T-helper 17 cell (primary cell): Measurements from ENCODE around the gene SYNPO2. TPM values are rescaled to one million over a fixed set of nuclear protein-coding genes. Genes with fewer than 3 reads are reported as not detected.
"Not testable (repeated sequence)": the region's sequence is repeated elsewhere in the genome, so short reads cannot be mapped to it uniquely, and the experiment has no call there.

Source experiments
- ATAC-seq: fragments of 150-1000 bp; cut with Tn5 transposase; 2 replicates; pipeline ENCODE4 v1.10.0; 2021; ENCODE audit warnings: mild to moderate bottlenecking, moderate library complexity
- DNase-seq, 3 donors: peaks; one replicate each; pipeline versions ENCODE4 v3.0.0 to v3.0.0-alpha.2; 2020 to 2021
- H3K9me3 ChIP-seq: one replicate; pipeline ENCODE4 v1.7.0; 2013; ENCODE audit warnings: low read length, mild to moderate bottlenecking; ENCODE audit not compliant: control insufficient read depth, poor library complexity, severe bottlenecking
- H3K27ac Mint-ChIP-seq: one replicate; pipeline ENCODE4 v1.8.0; 2022; ENCODE audit warnings: mild to moderate bottlenecking, moderate library complexity, mixed read lengths
- H3K27me3 Mint-ChIP-seq: one replicate; pipeline ENCODE4 v1.8.0; 2022; ENCODE audit warnings: mixed read lengths
- H3K36me3 Mint-ChIP-seq: one replicate; pipeline ENCODE4 v1.8.0; 2022; ENCODE audit warnings: low read depth, mixed read lengths
- H3K4me1 Mint-ChIP-seq: one replicate; pipeline ENCODE4 v1.8.0; 2022; ENCODE audit warnings: mild to moderate bottlenecking, mixed read lengths
- H3K4me3 Mint-ChIP-seq: one replicate; pipeline ENCODE4 v1.8.0; 2022; ENCODE audit warnings: mild to moderate bottlenecking, moderate library complexity, mixed read lengths
- total RNA-seq, 4 donors: library from RNA in 2 of 4; stranded (reverse) in 2 of 4; gene quantifications; one replicate each; pipeline ENCODE4 v1.2.3 and lab custom pipeline; 2022 to 2026

The SYNPO2 gene
- total RNA-seq, 2 donors from 2014 or later = 0.37 to 0.72 TPM

GRCh38 chr4:119010909-119011606, 122.4 kb downstream of the SYNPO2 start:
- no peak overlapping the region for H3K4me3 Mint-ChIP-seq
- H3K9me3 ChIP-seq = no peaks in the 10 kb centered on the region
- H3K27me3 Mint-ChIP-seq = peaks cover 5% of the 10 kb centered on the region
- H3K4me1 Mint-ChIP-seq = no peaks in the 10 kb centered on the region
- no peak overlapping the region for H3K27ac Mint-ChIP-seq
- DNase-seq (no peak), ATAC-seq (no peak)
- H3K36me3 Mint-ChIP-seq = no peaks in the 10 kb centered on the region

- Mint-ChIP-seq H3K4me1 (no peaks in the 10 kb centered on the region), H3K27ac (no peak overlapping the region), H3K36me3 (no peaks in the 10 kb centered on the region), H3K4me3 (no peak overlapping the region), H3K27me3 (peaks cover 6% of the 10 kb centered on the region)
- DNase-seq (no peak), ATAC-seq (no peak)
- H3K9me3 ChIP-seq = no peaks in the 10 kb centered on the region
These were observed 122.9 kb downstream of the SYNPO2 start for GRCh38 chr4:119011607-119011988.

DNA sequence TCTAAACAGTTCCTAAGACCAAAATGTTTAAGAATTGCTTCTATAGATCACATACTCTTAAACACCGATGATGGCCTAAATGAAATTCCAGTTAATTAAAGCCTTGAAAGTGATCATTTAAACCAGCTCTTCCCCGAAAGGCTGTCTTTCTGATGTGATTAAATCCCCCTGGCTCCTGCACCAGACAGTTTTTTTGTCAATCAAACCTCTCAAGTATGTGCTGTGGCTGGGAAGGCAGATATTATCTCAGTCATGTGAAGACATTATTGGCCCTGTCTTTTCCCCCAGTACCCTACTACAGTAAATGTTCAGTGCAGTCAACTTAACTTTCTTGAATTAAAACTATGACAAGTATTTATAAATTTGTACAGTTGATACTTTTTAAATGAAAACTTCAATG, 126.0 kb downstream of the SYNPO2 start:
- no peaks in the 10 kb centered on the region for H3K9me3 ChIP-seq
- H3K4me1 Mint-ChIP-seq = no peaks in the 10 kb centered on the region
- DNase-seq = no peak
- no peaks in the 10 kb centered on the region for H3K36me3 Mint-ChIP-seq
- no peak overlapping the region for H3K4me3 Mint-ChIP-seq
- peaks cover 21% of the 10 kb centered on the region for H3K27me3 Mint-ChIP-seq
- no peak overlapping the region for H3K27ac Mint-ChIP-seq
- ATAC-seq = no peak

GRCh38 chr4:119016636-119017035, 128.0 kb downstream of the SYNPO2 start:
- H3K9me3 ChIP-seq = no peaks in the 10 kb centered on the region
- Mint-ChIP-seq H3K36me3 (no peaks in the 10 kb centered on the region), H3K27ac (no peak overlapping the region), H3K27me3 (peaks cover 17% of the 10 kb centered on the region), H3K4me1 (no peaks in the 10 kb centered on the region), H3K4me3 (no peak overlapping the region)
- ATAC-seq = no peak
- no peak for DNase-seq

DNA sequence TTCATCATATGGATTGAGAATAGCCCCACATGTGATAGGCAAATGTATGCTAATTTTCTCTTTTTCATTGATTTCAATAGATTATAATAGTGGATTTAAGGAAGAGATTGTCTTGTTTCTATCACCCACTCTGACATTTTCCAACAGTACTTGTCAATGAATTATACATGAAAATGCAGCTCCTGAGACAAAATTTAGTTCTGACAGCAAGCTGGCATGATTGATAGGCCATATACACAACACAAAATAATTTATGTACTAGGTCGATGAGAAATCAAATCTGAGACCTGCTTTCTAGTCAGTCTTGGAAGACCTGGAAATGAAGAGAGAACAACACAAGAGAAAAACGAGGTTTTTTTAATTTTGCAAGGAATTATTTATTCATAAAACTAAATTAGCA, 129.0 kb downstream of the SYNPO2 start:
- Mint-ChIP-seq H3K36me3 (no peaks in the 10 kb centered on the region), H3K27me3 (peaks cover 17% of the 10 kb centered on the region), H3K4me3 (no peak overlapping the region), H3K27ac (no peak overlapping the region), H3K4me1 (no peaks in the 10 kb centered on the region)
- H3K9me3 ChIP-seq = no peaks in the 10 kb centered on the region
- DNase-seq = no peak
- no peak for ATAC-seq

DNA sequence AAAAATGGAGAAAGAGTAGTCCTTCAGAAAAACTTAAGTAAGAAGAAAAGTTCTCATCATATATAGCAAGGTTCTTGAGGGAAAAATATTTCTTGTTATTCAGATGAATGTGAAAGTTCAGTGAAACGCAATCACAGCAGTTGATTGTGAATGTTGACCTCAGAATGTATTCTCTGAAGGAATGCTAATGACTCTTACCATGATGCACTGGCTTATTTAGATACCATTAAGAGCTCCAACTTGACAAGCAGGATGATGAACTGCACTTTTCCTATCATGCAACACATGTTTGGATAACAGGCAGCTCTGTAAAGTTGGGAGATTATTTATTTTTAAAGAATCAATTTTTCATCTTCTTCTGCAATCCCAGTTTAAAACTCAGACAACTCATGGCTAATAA, 131.5 kb downstream of the SYNPO2 start:
- no peaks in the 10 kb centered on the region for H3K4me1 Mint-ChIP-seq
- H3K27me3 Mint-ChIP-seq = peaks cover 17% of the 10 kb centered on the region
- H3K9me3 ChIP-seq = no peaks in the 10 kb centered on the region
- no peak overlapping the region for H3K27ac Mint-ChIP-seq
- no peak overlapping the region for H3K4me3 Mint-ChIP-seq
- DNase-seq = no peak
- H3K36me3 Mint-ChIP-seq = no peaks in the 10 kb centered on the region
- ATAC-seq = no peak

- H3K9me3 ChIP-seq, ATAC-seq, H3K27ac Mint-ChIP-seq, DNase-seq, H3K4me3 Mint-ChIP-seq, H3K4me1 Mint-ChIP-seq, H3K36me3 Mint-ChIP-seq: not testable (repeated sequence)
- H3K27me3 Mint-ChIP-seq = peaks cover 14% of the 10 kb centered on the region
These were observed 133.9 kb downstream of the SYNPO2 start for GRCh38 chr4:119022520-119022919.

- peaks cover 2% of the 10 kb centered on the region for H3K4me1 Mint-ChIP-seq
- H3K9me3 ChIP-seq = no peaks in the 10 kb centered on the region
- no peak overlapping the region for H3K27ac Mint-ChIP-seq
- H3K36me3 Mint-ChIP-seq = no peaks in the 10 kb centered on the region
- DNase-seq = no peak
- peaks cover 8% of the 10 kb centered on the region for H3K27me3 Mint-ChIP-seq
- ATAC-seq = no peak
- no peak overlapping the region for H3K4me3 Mint-ChIP-seq
These were observed 135.4 kb downstream of the SYNPO2 start for GRCh38 chr4:119024102-119024501.

- DNase-seq (no peak), ATAC-seq (no peak)
- H3K4me3 Mint-ChIP-seq = no peak overlapping the region
- no peaks in the 10 kb centered on the region for H3K9me3 ChIP-seq
- no peak overlapping the region for H3K27ac Mint-ChIP-seq
- peaks cover 8% of the 10 kb centered on the region for H3K27me3 Mint-ChIP-seq
- H3K4me1 Mint-ChIP-seq = peaks cover 2% of the 10 kb centered on the region
- H3K36me3 Mint-ChIP-seq = peaks cover 4% of the 10 kb centered on the region
These were observed 136.8 kb downstream of the SYNPO2 start for GRCh38 chr4:119025420-119025819.

- no peak overlapping the region for H3K4me3 Mint-ChIP-seq
- H3K36me3 Mint-ChIP-seq = peaks cover 6% of the 10 kb centered on the region
- no peak for ATAC-seq
- H3K27ac Mint-ChIP-seq = no peak overlapping the region
- no peak for DNase-seq
- H3K4me1 Mint-ChIP-seq = peaks cover 2% of the 10 kb centered on the region
- H3K27me3 Mint-ChIP-seq = peaks cover 12% of the 10 kb centered on the region
- H3K9me3 ChIP-seq = no peaks in the 10 kb centered on the region
These were observed 137.4 kb downstream of the SYNPO2 start for GRCh38 chr4:119025916-119026661.

GRCh38 chr4:119026662-119027444, 138.2 kb downstream of the SYNPO2 start:
- DNase-seq = no peak
- Mint-ChIP-seq H3K4me3 (no peak overlapping the region), H3K36me3 (peaks cover 6% of the 10 kb centered on the region), H3K27ac (no peak overlapping the region), H3K27me3 (peaks cover 15% of the 10 kb centered on the region), H3K4me1 (peaks cover 2% of the 10 kb centered on the region)
- no peaks in the 10 kb centered on the region for H3K9me3 ChIP-seq
- no peak for ATAC-seq

DNA sequence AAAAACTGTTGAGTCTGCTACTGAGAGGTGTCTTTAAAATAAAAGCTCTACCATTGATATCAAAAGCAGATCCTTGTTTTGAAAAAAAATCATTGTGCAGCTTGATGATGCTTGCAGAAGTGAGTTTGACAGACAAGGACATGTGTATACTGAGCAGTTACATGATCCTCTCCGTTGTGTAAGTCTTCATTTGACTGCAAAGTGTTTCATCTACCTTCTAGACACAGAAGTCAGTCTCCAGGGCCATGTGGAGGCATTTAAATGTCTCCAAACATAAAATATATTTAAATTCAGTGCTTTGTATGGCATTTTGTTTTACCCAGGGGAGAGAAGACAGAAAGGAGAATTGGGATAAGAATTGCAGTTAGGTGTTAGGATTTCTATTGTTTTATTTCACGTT, 139.2 kb downstream of the SYNPO2 start:
- Mint-ChIP-seq H3K4me1 (peaks cover 2% of the 10 kb centered on the region), H3K27ac (no peak overlapping the region), H3K27me3 (peaks cover 15% of the 10 kb centered on the region), H3K36me3 (peaks cover 6% of the 10 kb centered on the region), H3K4me3 (no peak overlapping the region)
- ATAC-seq = no peak
- DNase-seq = no peak
- no peaks in the 10 kb centered on the region for H3K9me3 ChIP-seq

- Mint-ChIP-seq H3K27me3 (peaks cover 15% of the 10 kb centered on the region), H3K4me1 (peaks cover 2% of the 10 kb centered on the region), H3K4me3 (no peak overlapping the region), H3K36me3 (peaks cover 6% of the 10 kb centered on the region), H3K27ac (no peak overlapping the region)
- DNase-seq (no peak), ATAC-seq (no peak)
- no peaks in the 10 kb centered on the region for H3K9me3 ChIP-seq
These were observed 139.6 kb downstream of the SYNPO2 start for GRCh38 chr4:119028296-119028695.
